Activated effector memory CD4-positive, alpha-beta T cell treated with Interleukin-2 at 50 U/mL for 16 hours (primary cell): Measurements from ENCODE around the gene SLC35E1.
A peak's percentile ranks its signal among the peaks of the same experiment; 100 is the strongest.

Experiments used
- DNase-seq: peaks from one replicate; pipeline ENCODE4 v3.0.0-alpha.2; 2020

SLC35E1 gene

DNA sequence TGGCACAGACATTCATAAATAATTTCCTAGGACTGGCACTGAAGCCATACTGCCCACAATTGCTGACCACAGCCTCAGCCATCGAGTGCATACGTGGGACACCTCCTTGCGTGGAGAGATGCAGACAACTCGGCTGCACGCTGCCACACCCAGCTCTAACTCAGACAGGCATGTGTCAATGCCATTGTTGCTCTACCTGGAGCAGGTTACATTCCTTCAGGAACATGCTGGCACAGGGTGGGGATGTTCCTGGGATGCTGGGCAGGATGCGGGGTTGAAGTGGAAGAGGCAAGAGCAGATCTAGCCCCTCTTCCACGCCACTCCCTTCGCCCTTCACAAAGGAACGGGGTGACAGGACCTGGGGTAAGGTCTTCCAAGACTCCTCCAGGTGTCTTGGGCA, 24.2 kb upstream of the SLC35E1 start:
- DNase-seq = no peak

DNA sequence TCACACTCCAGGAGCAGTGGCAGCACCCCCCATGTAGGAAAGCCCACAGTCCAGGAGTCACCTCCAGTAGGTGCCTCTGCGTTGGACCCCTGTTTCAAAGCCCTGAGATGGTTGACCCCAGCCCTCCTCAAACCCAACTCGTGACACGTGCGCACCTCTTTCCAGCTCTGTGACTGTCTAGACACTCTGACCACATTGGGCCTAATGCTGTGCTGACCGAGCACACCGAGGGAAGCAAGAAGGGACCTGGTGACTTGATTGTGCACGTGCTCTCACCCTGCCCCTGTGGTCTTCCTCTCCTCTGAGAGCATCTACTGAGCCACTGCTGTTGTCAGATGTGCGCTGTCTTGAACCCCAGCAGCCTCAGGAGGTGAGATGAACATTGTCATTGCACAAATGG, 22.9 kb upstream of the SLC35E1 start:
- no peak for DNase-seq

DNA sequence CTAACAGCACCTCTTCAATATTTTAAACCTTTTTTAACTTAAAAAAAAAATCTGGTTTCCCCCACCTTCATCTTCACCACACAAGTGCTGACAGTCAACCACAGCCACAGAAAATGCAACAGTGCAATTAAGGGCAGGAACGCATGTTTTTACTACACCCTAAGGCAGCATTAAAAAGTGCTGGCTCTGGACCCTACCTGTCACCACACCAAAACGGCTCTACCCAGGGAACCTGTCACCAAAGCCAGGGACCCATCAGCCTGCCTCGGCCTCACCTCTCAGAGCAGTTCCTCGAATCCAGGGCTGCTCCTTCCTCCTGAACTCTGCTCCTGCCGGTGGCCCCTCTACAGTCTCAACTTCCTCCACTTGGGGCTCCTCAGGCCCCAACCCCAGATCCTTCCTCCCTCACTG, 22.5 kb upstream of the SLC35E1 start:
- DNase-seq = no peak

DNA sequence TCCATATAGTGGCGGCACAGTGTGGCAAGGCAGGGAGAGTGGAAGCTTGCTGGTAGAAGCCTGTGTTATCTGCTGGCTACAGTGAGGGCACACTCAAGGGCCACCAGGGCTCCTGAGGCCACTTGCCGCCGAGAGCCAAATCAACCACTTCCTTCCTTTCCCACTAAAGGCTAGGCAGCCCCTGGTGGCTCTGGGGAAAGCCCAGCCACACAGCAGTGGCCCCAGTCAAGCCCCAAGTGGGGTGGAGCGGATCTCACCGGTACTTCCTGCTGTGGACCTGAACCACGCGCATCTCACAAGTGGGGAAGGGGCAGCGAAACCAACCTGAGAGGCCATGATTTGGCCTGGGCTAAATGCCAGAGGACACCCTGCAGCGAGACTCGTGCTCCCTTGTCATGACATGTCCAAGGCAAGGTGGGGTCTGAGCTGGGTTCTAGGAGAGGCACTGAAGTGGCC, 21.9 kb upstream of the SLC35E1 start:
- peak; percentile 35 for DNase-seq

DNA sequence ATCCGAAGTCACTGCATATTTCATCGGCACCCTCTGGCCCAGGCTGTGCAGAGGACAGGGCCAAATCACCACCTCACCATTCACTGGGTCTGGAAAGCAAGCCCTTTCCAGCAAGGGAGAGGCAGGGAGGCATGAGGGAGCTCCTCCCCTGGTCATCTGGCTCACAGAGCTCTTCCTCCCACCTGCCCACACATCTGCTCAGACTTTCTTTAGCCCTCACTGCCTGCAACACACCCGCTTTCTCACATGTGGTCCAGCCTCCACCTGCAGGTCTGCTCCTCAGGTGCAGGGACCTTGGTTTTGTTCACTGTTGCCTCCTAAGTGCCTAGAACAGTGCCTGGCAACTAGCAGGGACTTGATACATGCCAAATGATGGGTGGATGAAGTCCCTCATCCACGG, 21.0 kb upstream of the SLC35E1 start:
- no peak for DNase-seq

DNA sequence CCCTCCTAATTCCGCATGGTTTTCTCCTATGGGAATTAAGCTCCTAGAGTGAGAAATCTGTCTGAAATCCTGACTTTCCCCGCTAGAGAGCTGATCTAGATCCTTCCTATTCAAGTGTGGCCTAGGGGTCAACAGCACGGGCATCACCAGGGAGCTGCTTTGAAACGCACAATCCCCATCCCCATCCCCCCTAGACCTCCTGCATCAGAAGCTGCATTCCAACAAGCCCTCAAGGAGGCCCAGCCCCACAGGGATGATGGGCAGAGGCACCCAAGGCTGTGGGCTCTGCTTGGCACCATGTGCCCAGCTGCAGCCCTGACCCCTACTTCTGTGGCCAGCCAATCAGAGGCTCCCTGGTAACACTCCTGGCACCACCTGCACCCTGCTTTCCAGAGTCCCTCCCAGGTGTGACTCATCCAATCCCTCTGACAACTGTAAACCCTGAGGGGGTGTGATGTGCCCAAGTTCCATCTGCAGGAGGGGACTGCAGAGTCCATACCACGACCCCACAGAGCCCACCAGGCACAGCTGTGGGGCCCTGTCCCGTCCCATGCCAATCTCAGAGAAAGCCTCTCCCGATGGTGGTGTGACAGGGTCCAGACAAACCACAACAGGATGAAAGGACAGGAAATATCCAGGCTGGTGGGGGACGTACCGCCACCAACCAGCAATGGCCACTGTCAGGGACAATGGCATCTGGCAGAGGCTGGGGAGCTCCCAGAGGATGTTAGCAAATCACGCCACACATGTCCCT, 19.8 kb upstream of the SLC35E1 start:
- DNase-seq = no peak

DNA sequence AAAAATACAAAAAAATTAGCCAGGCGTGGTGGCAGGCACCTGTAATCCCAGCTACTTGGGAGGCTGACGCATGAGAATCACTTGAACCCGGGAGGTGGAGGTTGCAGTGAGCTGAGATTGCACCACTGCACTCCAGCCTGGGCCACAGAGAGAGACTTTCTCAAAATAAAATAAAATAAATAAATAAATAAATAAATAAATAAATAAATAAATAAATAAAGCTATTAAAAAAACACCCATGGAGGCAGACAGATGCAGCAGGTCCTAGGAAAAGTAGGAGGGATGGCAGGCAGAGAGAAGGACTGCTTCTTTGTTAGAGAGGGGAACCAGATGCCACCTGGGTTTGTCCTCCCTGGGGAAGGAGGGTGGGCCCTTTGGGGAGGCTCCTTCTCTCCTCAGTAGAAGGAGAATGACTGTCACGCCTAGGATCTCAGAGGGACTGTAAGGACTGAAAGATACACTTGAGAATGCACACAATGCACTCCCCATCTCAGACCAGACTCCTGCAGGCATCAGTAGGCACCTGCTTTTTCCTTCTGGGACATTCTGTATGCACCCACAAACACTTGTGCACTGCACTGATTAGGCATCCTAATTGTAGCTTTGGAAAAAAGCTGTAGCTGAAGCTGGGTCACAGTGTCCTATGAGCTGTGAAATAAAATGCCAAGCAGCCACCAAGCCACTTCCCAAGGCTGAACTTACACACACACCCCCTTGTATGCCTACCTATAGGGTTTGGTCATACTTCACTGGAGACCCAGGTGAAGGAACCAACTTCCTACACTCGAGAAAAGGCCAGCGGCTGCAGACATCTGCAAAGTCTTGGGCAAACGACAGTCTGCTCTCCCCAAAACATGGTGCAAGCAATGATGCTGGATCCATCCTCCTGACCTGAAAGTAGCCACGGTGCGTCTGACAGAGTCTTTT, 18.9 kb upstream of the SLC35E1 start:
- DNase-seq = no peak

DNA sequence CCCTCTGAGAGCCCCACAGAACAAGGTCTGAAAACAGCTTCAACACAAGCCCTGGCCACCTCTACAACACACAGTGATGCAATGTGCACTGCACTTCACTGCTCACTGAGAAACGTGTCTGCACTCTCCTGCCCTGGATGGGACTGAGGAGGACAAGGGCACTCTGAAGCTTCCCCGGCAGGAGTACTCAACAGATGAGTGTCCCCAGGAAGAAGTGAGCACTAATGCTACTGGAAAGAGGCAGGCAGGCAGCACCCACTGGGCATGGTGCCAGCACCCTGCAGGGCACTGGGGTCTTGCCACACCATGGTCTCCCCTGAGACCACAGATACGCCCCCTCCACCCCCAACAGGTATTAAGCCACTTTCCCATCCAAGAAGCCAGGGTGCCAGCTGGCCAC, 17.7 kb upstream of the SLC35E1 start:
- no peak for DNase-seq

DNA sequence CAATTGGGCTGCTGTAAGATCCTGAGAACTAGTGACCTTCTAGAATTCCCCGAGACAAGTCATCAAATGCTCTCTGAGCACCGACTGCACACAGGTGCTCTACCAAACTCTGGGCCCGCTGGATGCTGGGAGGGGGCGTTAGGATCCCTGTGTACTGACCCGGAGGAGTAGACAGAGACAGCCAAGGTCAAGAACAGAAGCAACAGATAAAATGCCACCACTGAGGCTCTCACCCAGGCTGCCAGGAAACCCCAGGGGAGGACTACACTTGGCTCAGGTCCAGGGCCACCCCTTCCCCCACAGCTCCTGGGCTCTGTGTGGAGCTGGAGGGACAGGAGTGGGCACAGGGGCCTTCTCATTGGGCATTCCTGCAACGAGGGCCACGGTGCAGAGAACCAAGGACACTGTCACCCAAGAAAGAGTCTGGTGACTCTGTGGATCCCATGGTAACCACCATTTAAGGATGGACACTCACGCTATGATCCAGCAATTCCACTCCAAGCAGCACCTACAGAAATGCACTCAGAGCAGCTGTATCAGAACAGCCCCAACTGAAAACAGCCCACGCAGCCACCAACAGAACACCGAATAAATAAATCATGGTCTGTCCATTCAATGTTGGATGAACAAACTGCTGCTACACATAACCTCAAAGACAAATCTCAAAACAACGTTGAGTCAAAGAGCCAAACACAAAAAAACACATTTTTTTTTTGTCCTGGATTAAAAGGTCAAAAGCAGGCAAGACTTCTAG, 16.8 kb upstream of the SLC35E1 start:
- no peak for DNase-seq

DNA sequence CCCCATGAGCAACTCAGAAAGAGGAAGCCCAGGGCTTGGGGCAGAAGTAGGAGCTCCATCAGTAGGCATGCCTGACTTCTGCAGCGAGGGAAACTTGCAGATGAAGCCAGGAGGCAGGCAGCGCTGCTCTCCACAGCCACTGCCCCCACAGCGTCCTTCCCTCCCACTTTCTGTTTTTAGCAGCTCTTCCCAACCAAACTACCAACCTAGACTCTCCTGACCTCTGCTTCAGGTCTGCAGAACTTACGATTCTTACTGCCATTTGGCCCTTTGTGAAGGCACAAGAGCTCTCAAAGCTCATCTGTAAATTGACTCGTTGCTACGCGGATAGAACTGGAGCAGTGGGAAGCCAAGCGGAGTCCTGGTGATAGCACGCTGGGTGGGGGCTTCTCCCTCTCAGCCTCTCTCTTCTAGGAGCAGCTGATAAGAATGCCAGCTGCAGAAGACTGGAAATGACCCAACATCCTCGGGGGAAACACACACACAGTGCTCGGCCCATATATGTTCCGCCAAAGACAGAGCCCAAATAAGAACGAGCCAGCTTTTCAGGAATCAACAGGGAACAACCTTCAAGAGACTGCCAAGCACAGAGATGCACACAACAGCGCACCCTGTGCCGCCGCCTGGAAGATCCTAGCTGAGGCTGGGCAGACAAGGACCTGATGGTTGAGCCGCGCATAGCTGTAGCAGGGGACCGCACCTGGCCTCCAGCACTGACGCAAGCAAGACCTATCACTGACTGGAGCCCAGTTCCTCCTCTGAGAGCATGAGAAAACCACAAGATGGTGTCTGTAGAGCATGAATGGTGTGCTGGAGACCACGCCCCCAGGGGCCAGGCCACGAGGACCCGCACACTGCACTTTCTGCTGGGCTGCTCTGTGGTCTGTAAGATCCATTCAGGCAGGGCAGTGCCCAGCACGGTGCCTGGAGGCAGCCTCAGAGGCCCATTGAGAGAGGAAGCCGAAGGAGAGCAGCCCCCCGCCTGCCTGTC, 15.9 kb upstream of the SLC35E1 start:
- peak; percentile 26 for DNase-seq

DNA sequence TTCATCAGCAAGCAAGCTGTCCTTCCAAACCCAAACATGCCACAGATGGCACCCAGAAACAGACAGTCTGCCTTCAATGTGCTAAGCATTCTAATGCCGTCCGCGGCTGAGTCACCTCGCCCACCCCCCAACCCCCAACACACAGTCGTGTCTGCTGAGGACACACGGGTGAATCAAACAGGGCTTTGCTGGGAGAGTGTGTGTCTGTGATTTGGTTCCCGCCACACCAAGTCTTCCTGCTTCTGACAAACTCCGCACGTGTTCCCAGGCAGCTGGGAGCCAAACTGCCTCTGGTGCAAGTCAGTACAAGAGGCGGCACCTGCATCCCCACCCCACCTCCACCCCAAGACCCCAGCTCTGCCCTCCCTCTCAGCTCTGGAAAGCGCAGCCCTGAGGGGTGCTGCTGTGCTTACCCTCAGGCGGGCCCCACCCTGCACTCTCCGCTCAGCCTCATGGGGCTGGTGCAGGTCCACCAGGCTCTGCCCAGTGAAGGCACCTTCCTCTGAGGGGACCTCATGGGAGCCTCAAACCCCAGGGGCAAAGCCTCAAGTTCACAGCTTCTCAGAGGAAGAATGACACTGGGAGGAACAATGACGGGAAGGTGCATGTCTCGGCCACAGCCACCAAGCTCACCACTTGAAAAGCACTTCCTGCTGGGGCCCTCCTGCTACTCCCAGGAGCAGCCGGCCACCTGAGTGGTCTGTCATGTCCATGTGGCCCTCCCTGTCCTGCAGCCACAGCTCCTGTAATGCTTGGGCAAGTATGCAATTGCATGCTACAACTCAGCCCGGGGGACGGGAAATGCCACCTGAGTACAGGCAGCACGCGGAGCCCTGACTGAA, 15.0 kb upstream of the SLC35E1 start:
- peak; percentile 46 for DNase-seq

DNA sequence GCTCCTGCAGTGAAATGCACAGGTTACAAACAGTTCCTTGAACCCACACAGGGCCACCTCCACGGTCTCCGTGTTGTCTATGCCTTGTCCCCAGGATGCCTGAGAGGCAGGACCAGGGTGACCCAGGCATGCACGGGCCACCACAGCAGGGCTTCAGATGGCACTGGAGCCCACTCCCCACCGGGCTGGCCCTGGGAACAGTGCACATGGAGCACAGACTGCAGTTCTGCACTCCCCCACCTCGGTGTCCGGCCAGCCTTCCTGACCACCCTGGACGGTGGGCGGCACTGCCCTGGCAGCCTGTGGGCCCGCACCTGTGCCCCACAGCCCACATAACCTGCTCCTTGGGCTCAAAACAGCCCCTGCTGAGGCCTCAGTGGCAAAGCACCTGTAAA, 14.3 kb upstream of the SLC35E1 start:
- no peak for DNase-seq

DNA sequence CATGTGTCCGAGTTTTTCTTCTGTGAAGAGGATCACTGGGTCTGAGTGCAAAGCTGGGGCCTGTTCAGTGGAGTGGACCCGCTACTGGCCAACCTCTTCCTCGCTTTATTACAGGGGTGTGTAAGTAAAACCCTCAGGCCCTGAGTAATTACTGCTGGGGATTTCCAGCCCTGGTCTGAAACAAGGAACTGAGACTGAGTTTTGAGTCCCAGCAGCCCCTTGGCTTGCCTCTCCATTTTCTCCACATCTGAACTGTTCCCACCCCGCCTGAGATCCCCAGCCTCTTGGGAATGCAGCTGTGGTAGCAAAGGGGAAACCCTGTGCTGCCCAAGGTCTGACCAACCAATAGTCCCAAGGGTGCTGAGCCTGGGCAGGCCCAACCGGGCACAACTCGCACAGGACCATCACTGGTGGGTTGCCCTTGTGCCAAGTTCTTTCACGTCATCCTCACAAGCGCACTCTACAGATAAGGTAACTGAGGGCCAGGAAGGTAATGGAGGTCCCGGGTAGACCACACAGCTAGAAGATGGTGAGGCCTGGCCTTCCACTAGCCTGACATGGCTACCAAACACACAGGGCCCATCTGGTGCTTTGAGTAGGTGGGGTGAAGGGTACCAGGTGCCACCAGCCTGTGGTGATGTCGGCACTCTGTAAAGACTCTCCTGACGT, 13.7 kb upstream of the SLC35E1 start:
- DNase-seq = no peak

DNA sequence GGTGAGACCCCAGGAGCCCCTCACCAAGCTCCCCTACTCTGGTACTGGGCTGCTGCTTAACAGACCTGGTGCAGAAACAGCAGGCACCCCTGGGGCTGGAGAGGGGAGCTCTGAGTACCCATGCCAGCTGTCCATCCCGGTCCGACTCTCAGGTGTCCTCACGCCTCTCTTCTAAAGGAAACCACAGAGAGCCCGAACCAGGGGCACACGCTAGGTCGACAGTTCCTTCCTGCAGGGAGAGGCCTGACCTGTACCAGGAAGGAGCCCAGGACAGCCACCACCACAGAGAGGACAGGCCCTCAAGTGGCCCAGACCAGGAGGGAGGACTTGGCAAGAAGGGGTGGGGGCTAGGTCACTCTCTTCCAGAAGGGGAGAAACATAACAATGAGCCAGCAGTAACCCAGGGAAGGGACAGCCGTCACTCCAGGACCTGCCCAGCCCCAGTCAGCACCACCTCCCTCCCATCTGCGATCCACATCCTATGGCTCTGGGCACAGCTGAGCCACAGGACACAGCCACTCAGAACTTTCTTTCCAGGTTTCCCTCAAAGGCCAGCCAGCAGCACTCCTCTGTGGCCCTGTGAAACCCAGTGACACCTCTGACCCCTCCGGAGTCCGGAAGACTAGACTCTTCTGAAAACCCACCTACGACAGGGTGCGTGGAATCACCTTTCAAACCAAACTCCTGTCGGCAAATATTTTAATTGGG, 13.0 kb upstream of the SLC35E1 start:
- no peak for DNase-seq

DNA sequence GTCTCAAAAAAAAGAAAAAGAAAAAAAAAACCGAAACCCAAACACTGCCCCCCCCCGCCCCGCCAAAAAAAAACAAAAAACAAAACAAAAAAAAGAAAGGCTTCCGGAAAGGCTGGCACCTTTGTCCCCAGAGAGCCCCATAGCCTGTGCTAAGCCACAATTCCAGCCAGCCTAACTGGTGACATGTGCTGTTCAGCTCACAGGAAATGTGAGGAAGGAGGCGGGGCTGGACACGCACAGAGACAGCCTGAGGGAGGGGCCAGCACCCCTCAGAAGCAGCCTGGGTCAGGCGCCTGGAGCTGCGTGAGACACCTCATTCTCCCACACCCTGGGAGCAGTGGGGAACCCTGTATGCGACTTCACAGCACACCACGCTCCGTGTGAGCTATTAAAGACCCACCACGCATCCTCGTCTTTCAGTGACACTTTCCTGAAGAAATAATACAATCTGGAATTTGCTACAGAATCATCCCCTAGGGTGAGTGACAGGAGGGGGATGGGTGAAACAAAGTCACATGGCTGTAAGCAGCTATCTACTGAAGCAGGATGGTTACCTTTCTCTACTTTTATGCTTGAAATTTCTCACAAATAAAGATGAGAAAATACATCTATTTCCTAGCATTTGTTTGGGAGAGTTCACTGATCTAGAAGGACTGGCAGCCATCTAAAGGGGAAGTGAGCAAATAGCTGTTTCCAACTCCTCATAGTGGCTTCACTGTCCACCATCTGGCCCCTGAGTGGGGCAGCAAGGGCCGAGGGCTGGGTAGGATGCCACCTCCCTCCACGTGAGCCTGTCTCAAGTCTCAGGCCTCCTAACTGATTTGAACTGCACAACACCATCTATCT, 12.3 kb upstream of the SLC35E1 start:
- peak; percentile 81 for DNase-seq

DNA sequence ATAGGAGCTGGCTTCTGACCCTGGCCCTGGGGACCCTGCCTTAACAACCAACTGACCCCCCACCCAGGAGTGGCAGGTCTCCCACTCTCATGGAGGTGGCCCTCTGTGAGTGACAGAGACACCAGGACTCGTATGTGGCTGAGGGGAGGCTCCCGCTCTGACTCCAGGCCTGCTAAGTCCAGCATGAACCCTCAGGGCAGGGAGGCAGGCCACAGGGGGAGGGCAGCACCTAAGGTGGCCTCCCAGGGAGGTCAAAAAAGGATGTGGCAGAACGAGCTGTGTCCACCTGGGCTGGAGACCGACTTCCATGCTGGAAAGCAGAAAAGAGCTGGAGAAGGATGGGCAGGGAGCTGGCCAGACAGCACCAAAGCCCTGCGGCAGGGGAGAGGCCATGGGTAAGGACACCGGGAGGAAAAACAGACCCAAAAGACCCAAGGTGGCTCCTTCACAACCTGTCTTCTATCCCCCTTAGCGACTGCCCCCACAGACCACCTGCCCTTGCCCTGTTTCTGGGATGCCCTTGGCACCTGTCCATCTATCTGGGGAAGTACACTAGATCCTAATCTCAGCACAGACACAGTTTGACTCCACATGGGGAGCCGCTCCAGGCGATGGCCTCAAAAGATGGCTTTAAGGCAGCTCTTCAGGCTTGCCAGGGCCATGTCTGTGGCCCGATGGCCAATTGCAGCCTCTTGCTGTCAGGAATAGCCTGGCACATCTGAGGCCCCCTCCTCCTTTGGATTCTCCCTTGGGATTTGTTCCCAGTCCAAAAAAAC, 10.5 kb upstream of the SLC35E1 start:
- DNase-seq = no peak

DNA sequence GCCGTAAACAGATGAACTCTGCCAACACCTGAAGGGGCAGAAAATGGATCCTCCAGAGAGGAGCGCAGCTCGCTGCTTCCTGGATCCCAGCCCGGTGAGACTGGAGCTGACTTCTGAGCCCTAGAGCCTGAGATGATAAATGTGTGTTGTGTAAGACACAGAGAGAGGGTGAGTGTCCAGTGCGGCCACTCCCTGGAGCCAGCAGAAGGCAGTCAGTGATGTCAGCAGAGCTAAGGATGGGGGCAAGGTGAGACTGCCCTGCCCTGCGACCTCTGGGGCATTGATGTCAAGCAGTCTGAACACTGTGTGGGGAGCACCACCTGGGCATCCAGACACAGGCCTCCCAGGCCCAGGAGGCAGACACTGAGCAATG, 9.7 kb upstream of the SLC35E1 start:
- DNase-seq = no peak
